ENCODE measurements around the gene SHANK2. TPM values are rescaled to one million over a fixed set of nuclear protein-coding genes. Genes with fewer than 3 reads are reported as not detected.
A peak's percentile ranks its signal among the peaks of the same experiment; 100 is the strongest.

SHANK2 gene
- polyA plus RNA-seq, 4 donors: 2.2 to 15.3 (median 3.8) TPM

- 86 to 93% (median 91%) methylated on average over 9 of the region's 9 CpGs for WGBS, 3 donors
- FAIRE-seq (no peak), DNase-seq (no peak)
- Histone ChIP-seq H3K27ac (ENCODE audit: low read depth in 1 of 3, low read length in 2 of 3) (no peak overlapping the region), H3K27me3 (ENCODE audit: control insufficient read depth in 3 of 3, insufficient read depth in 3 of 3, low read length in 3 of 3) (no peaks in the 10 kb centered on the region), H3K4me3 (ENCODE audit: low read depth in 1 of 3, low read length in 3 of 3) (no peak overlapping the region), H3K9me3 (ENCODE audit: control insufficient read depth in 2 of 2, insufficient read depth in 1 of 2, low read depth in 1 of 2, low read length in 1 of 2) (no peaks in the 10 kb centered on the region), H3K36me3 (ENCODE audit: control insufficient read depth in 3 of 3, insufficient read depth in 2 of 3, low read depth in 1 of 3, low read length in 3 of 3) (no peaks in the 10 kb centered on the region), H3K4me1 (ENCODE audit: control insufficient read depth in 3 of 3, insufficient read depth in 2 of 3, low read depth in 1 of 3, low read length in 2 of 3) (no peaks in the 10 kb centered on the region)
These were observed 42.6 kb upstream of the SHANK2 start for GRCh38 chr11:71294846-71295600.

- H3K27me3 ChIP-seq (ENCODE audit: control insufficient read depth in 3 of 3, insufficient read depth in 3 of 3, low read length in 3 of 3): no peaks in the 10 kb centered on the region
- no peaks in the 10 kb centered on the region for H3K4me1 ChIP-seq (ENCODE audit: control insufficient read depth in 3 of 3, insufficient read depth in 2 of 3, low read depth in 1 of 3, low read length in 2 of 3)
- no peaks in the 10 kb centered on the region for H3K36me3 ChIP-seq (ENCODE audit: control insufficient read depth in 3 of 3, insufficient read depth in 2 of 3, low read depth in 1 of 3, low read length in 3 of 3)
- DNase-seq (no peak), FAIRE-seq (no peak)
- H3K9me3 ChIP-seq (ENCODE audit: control insufficient read depth in 2 of 2, insufficient read depth in 1 of 2, low read depth in 1 of 2, low read length in 1 of 2): no peaks in the 10 kb centered on the region
- H3K27ac ChIP-seq (ENCODE audit: low read depth in 1 of 3, low read length in 2 of 3): no peak overlapping the region
- H3K4me3 ChIP-seq (ENCODE audit: low read depth in 1 of 3, low read length in 3 of 3): no peak overlapping the region
- WGBS, 3 donors: 71 to 88% (median 81%) methylated on average over 3 of the region's 3 CpGs
These were observed 41.8 kb upstream of the SHANK2 start for GRCh38 chr11:71293961-71294782.

GRCh38 chr11:71286701-71287643, 34.6 kb upstream of the SHANK2 start:
- peaks cover 0 to 14% (median 0%) of the 10 kb centered on the region in 3 donors for H3K4me1 ChIP-seq (ENCODE audit: control insufficient read depth in 3 of 3, insufficient read depth in 2 of 3, low read depth in 1 of 3, low read length in 2 of 3)
- 41 to 56% (median 55%) methylated on average over 14 of the region's 14 CpGs for WGBS, 3 donors
- H3K27me3 ChIP-seq (ENCODE audit: control insufficient read depth in 3 of 3, insufficient read depth in 3 of 3, low read length in 3 of 3): no peaks in the 10 kb centered on the region
- H3K4me3 ChIP-seq (ENCODE audit: low read depth in 1 of 3, low read length in 3 of 3): no peak overlapping the region
- FAIRE-seq: no peak
- no peaks in the 10 kb centered on the region for H3K9me3 ChIP-seq (ENCODE audit: control insufficient read depth in 2 of 2, insufficient read depth in 1 of 2, low read depth in 1 of 2, low read length in 1 of 2)
- H3K27ac ChIP-seq (ENCODE audit: low read depth in 1 of 3, low read length in 2 of 3): no peak overlapping the region
- H3K36me3 ChIP-seq (ENCODE audit: control insufficient read depth in 3 of 3, insufficient read depth in 2 of 3, low read depth in 1 of 3, low read length in 3 of 3): no peaks in the 10 kb centered on the region
- DNase-seq: peak in 1 of 2 donors; percentile 36

- Histone ChIP-seq H3K36me3 (ENCODE audit: control insufficient read depth in 3 of 3, insufficient read depth in 2 of 3, low read depth in 1 of 3, low read length in 3 of 3) (no peaks in the 10 kb centered on the region), H3K27me3 (ENCODE audit: control insufficient read depth in 3 of 3, insufficient read depth in 3 of 3, low read length in 3 of 3) (no peaks in the 10 kb centered on the region), H3K4me1 (ENCODE audit: control insufficient read depth in 3 of 3, insufficient read depth in 2 of 3, low read depth in 1 of 3, low read length in 2 of 3) (peaks cover 0 to 14% (median 0%) of the 10 kb centered on the region in 3 donors), H3K4me3 (ENCODE audit: low read depth in 1 of 3, low read length in 3 of 3) (no peak overlapping the region), H3K27ac (ENCODE audit: low read depth in 1 of 3, low read length in 2 of 3) (no peak overlapping the region), H3K9me3 (ENCODE audit: control insufficient read depth in 2 of 2, insufficient read depth in 1 of 2, low read depth in 1 of 2, low read length in 1 of 2) (no peaks in the 10 kb centered on the region)
- DNase-seq (no peak), FAIRE-seq (no peak)
- 75 to 85% (median 76%) methylated on average over 14 of the region's 14 CpGs for WGBS, 3 donors
These were observed 32.7 kb upstream of the SHANK2 start for GRCh38 chr11:71285111-71285510.

DNA sequence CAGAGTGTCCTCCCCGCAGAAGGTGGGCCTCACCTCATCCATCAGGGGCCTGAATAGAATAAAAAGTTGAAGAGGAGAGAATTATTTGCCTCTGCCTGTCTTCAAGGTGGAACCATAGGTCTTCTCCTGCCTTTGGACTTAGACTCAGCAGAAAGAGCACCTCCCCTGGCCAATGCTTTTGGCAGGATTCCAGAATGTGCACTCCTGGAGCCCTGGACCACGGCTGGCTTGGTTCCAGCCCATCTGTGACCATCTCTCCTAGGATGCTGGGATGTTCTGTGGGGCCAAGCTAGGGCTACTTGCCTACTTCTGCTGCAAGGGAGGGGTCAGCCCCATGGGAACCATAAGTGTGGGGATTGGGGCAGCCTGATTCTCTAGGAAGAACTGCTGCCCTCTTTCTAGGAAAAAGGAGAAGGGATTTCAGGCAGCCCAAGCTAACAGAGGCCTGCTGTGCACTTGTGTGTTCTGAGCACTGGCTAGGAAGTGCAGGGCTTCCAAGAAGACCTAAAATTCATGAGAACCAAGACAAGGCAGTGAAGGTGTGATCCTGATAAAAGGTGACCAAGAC, 32.2 kb upstream of the SHANK2 start:
- Histone ChIP-seq H3K36me3 (ENCODE audit: control insufficient read depth in 3 of 3, insufficient read depth in 2 of 3, low read depth in 1 of 3, low read length in 3 of 3) (no peaks in the 10 kb centered on the region), H3K27me3 (ENCODE audit: control insufficient read depth in 3 of 3, insufficient read depth in 3 of 3, low read length in 3 of 3) (no peaks in the 10 kb centered on the region), H3K4me1 (ENCODE audit: control insufficient read depth in 3 of 3, insufficient read depth in 2 of 3, low read depth in 1 of 3, low read length in 2 of 3) (peaks cover 0 to 14% (median 0%) of the 10 kb centered on the region in 3 donors), H3K4me3 (ENCODE audit: low read depth in 1 of 3, low read length in 3 of 3) (peak overlapping the region in 1 of 3 donors; percentile 10), H3K27ac (ENCODE audit: low read depth in 1 of 3, low read length in 2 of 3) (peak overlapping the region; percentile 28 to 91 (median 50)), H3K9me3 (ENCODE audit: control insufficient read depth in 2 of 2, insufficient read depth in 1 of 2, low read depth in 1 of 2, low read length in 1 of 2) (no peaks in the 10 kb centered on the region)
- FAIRE-seq (no peak), DNase-seq (peak; percentile 42 to 75)
- 6 to 56% (median 19%) methylated on average over 2 of the region's 2 CpGs for WGBS, 3 donors

- no peak for FAIRE-seq
- no peaks in the 10 kb centered on the region for H3K27me3 ChIP-seq (ENCODE audit: control insufficient read depth in 3 of 3, insufficient read depth in 3 of 3, low read length in 3 of 3)
- peak; percentile 85 to 93 for DNase-seq
- peaks cover 0 to 14% (median 0%) of the 10 kb centered on the region in 3 donors for H3K4me1 ChIP-seq (ENCODE audit: control insufficient read depth in 3 of 3, insufficient read depth in 2 of 3, low read depth in 1 of 3, low read length in 2 of 3)
- no peaks in the 10 kb centered on the region for H3K36me3 ChIP-seq (ENCODE audit: control insufficient read depth in 3 of 3, insufficient read depth in 2 of 3, low read depth in 1 of 3, low read length in 3 of 3)
- peak overlapping the region in 1 of 3 donors; percentile 10 for H3K4me3 ChIP-seq (ENCODE audit: low read depth in 1 of 3, low read length in 3 of 3)
- no peaks in the 10 kb centered on the region for H3K9me3 ChIP-seq (ENCODE audit: control insufficient read depth in 2 of 2, insufficient read depth in 1 of 2, low read depth in 1 of 2, low read length in 1 of 2)
- H3K27ac ChIP-seq (ENCODE audit: low read depth in 1 of 3, low read length in 2 of 3): peak overlapping the region; percentile 28 to 91 (median 50)
- 19 to 64% (median 25%) methylated on average over 16 of the region's 16 CpGs for WGBS, 3 donors
These were observed 31.6 kb upstream of the SHANK2 start for GRCh38 chr11:71283971-71284441.

DNA sequence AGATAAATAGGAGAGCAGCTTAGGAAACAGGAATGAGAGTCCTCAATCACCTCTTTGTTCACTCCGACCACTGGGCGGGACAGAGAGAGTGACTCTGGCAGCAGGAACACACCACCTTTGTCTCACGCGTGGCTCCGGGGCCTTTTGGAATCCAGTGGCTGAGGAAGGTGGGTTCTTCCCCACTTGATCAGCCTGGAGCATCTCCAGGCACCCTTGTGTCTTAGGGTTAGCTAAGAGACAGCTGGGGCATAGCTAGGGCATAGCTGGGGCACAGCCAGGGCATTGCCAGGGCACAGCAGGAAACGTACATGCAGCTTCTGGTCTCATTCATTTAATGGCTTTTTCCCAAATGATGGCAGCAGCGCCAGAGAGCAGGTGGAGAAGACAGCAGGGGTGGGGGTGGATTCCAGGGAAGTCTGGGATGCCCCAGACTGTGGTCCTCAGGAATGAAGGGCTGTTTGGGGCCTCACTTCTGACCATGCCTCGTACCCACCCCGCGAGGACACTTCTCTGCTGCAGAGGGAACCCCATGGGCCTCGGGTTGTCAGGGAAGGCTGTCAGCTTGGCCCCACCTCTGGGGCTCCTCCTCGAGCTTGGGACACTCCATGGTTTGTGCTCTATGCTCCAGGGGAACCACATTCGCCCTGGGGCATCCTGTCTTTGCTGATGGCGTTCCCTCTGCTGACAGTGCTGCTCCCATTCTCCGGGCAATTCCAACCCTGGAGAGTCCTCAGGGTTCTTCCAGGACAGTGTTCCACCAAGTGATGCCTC, 30.4 kb upstream of the SHANK2 start:
- peak; percentile 30 to 47 for DNase-seq

More for the DNA sequence above, 30.4 kb upstream of the SHANK2 start:
- no peak overlapping the region for H3K4me3 ChIP-seq (ENCODE audit: low read depth in 1 of 3, low read length in 3 of 3)
- H3K36me3 ChIP-seq (ENCODE audit: control insufficient read depth in 3 of 3, insufficient read depth in 2 of 3, low read depth in 1 of 3, low read length in 3 of 3): no peaks in the 10 kb centered on the region
- H3K27me3 ChIP-seq (ENCODE audit: control insufficient read depth in 3 of 3, insufficient read depth in 3 of 3, low read length in 3 of 3): no peaks in the 10 kb centered on the region
- FAIRE-seq: no peak
- peak overlapping the region in 2 of 3 donors; percentile 22 to 24 for H3K27ac ChIP-seq (ENCODE audit: low read depth in 1 of 3, low read length in 2 of 3)
- no peaks in the 10 kb centered on the region for H3K9me3 ChIP-seq (ENCODE audit: control insufficient read depth in 2 of 2, insufficient read depth in 1 of 2, low read depth in 1 of 2, low read length in 1 of 2)
- 40 to 65% (median 59%) methylated on average over 15 of the region's 15 CpGs for WGBS, 3 donors
- H3K4me1 ChIP-seq (ENCODE audit: control insufficient read depth in 3 of 3, insufficient read depth in 2 of 3, low read depth in 1 of 3, low read length in 2 of 3): peaks cover 0 to 14% (median 0%) of the 10 kb centered on the region in 3 donors
